BJ (cell line): ENCODE data around the gene FUT6. TPM values are rescaled to one million over a fixed set of nuclear protein-coding genes. Genes with fewer than 3 reads are reported as not detected.

Experiments
- CTCF ChIA-PET: fragments of 350-600 bp; formaldehyde crosslinking; extraction: SDS; loops from one replicate; lab custom pipeline; 2021; ENCODE audit warnings: antibody characterized with exemption, inconsistent platforms; lab: Yijun Ruan, JAX
- POLR2A ChIA-PET: fragments of 300-600 bp; sonication (Branson Sonifier 250); formaldehyde crosslinking; extraction: SDS; loops from one replicate; lab custom pipeline; 2021; ENCODE audit warnings: antibody characterized with exemption; lab: Charles Lee
- DNase-seq: peaks from one replicate; pipeline ENCODE4 v3.0.0-alpha.2; 2011; ENCODE audit warnings: low read depth
- H3K27me3 ChIP-seq: 2 replicates; pipeline ENCODE4 v1.6.0; 2011; ENCODE audit warnings: low read length; ENCODE audit not compliant: control insufficient read depth, insufficient read depth
- H3K36me3 ChIP-seq: 2 replicates; pipeline ENCODE4 v1.5.1; 2011; ENCODE audit warnings: low read length; ENCODE audit not compliant: control insufficient read depth, insufficient read depth
- H3K4me3 ChIP-seq: 2 replicates; pipeline ENCODE4 v1.5.1; 2011; ENCODE audit warnings: low read depth, mild to moderate bottlenecking, control low read depth, low read length
- CTCF ChIP-seq: IDR thresholded peaks from 2 replicates; pipeline ENCODE4 v1.5.1; 2011; ENCODE audit warnings: low read depth, mild to moderate bottlenecking, control low read depth, inconsistent platforms, low read length, moderate library complexity; ENCODE audit not compliant: insufficient read depth
- polyA plus RNA-seq: library from polyadenylated mRNA; depleted of rRNA; stranded (reverse); fragments of >200 nt; gene quantifications from 2 replicates; pipeline ENCODE4 v1.2.3, GENCODE V29; 2011

FUT6 gene
- polyA plus RNA-seq, 1 experiment = not detected

- CTCF ChIA-PET = interaction anchor here (1.0 to 8.1 kb wide), 3 partner anchors 14 to 70 kb away, joined by 3 to 57 read pairs (median 3); partner anchors contain the start of genes LONP1 and NRTN
- Histone ChIP-seq H3K36me3 (peaks cover 32% of the 10 kb centered on the region), H3K4me3 (peak overlapping the region; percentile 71), H3K27me3 (no peaks in the 10 kb centered on the region)
- no peak for DNase-seq
- TF ChIP-seq CTCF = no peak
- POLR2A ChIA-PET = interaction anchor here (0.6 kb wide), 1 partner anchor 70 kb away, joined by 4 read pairs; the partner anchor contains the start of genes CATSPERD and LONP1
Measured at GRCh38 chr19:5789886-5790558, 49.5 kb downstream of the FUT6 start.

DNA sequence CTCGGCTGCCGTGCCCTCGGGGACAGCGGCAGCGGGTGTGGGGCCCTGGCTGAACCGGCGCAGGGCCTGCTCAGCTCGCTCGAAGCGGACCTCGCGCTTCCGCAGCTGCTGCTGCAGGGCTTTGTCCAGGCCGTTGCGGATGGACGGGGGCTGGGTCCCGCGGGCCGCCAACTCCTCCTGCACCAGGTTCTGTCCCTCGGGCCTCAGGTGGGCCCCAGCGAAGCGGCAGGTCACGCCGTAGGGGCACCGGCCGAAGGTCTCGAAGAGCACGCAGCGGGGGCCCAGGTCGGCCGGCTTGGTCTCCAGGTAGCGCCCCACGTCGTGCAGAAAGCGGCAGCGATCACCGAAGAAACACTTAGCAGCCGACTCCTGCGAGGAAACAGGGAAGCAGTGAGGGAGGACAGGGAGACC lies 50.1 kb downstream of the FUT6 start:
- Histone ChIP-seq H3K4me3 (no peak overlapping the region), H3K36me3 (peaks cover 33% of the 10 kb centered on the region), H3K27me3 (no peaks in the 10 kb centered on the region)
- POLR2A ChIA-PET = no interaction called here
- CTCF ChIA-PET = interaction anchor here (2.4 to 8.1 kb wide), 2 partner anchors 14 to 15 kb away, joined by 8 to 57 read pairs; partner anchors contain the start of gene NRTN
- TF ChIP-seq CTCF = no peak
- no peak for DNase-seq

DNA sequence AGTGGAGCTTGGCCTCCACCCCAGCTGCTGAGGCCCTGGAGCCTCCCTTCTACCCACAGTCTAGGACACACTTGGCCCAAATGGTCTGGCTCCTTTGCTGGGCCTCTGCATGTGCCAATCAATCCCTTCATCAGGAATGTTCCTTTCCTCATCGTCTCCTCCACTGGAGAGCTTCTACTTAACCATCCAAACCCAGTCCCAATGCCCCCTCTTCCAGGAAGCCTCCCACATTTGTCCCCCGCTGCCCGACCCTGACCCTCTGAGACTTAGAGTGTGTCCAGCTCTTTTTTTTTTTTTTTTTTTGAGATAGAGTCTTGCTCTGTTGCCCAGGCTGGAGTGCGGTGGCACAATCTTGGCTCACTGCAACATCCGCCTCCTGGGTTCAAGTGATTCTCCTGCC lies 51.1 kb downstream of the FUT6 start:
- no peaks in the 10 kb centered on the region for H3K27me3 ChIP-seq
- CTCF ChIA-PET = interaction anchor here (0.7 to 8.1 kb wide), 3 partner anchors 13 to 15 kb away, joined by 3 to 57 read pairs (median 8); partner anchors contain the start of gene NRTN
- POLR2A ChIA-PET = interaction anchor here (0.6 kb wide), 1 partner anchor 92 kb away, joined by 4 read pairs; no protein-coding TSS in a partner anchor
- H3K4me3 ChIP-seq = no peak overlapping the region
- no peak for DNase-seq
- peaks cover 35% of the 10 kb centered on the region for H3K36me3 ChIP-seq
- no peak for TF ChIP-seq CTCF

GRCh38 chr19:5787409-5788182 lies 51.9 kb downstream of the FUT6 start:
- H3K27me3 ChIP-seq = no peaks in the 10 kb centered on the region
- no peak for TF ChIP-seq CTCF
- DNase-seq = no peak
- H3K4me3 ChIP-seq = no peak overlapping the region
- CTCF ChIA-PET = interaction anchor here (0.7 to 2.4 kb wide), 2 partner anchors 14 kb away, joined by 3 to 8 read pairs; no protein-coding TSS in a partner anchor
- POLR2A ChIA-PET = no interaction called here
- H3K36me3 ChIP-seq = peaks cover 35% of the 10 kb centered on the region
